Naive B cell (primary cell): ENCODE data around the gene UBA6. TPM values are rescaled to one million over a fixed set of nuclear protein-coding genes. Genes with fewer than 3 reads are reported as not detected.
"Not testable (repeated sequence)": the region's sequence is repeated elsewhere in the genome, so short reads cannot be mapped to it uniquely, and the experiment has no call there.

ENCODE experiments used
- ATAC-seq, 2 donors: fragments of 150-1000 bp; cut with Tn5 transposase; 2 replicates each; pipeline ENCODE4 v1.10.0; 2021; ENCODE audit warnings: low read depth in 2 of 2, mild to moderate bottlenecking in 2 of 2, moderate library complexity in 2 of 2
- DNase-seq: peaks from one replicate; pipeline ENCODE4 v3.0.0; 2022
- H3K27ac Mint-ChIP-seq, 6 donors: one replicate each; pipeline ENCODE4 v1.8.0; 2020 to 2022; ENCODE audit warnings: mild to moderate bottlenecking in 6 of 6, mixed read lengths in 6 of 6, moderate library complexity in 5 of 6, inconsistent platforms in 2 of 6
- H3K27me3 Mint-ChIP-seq, 3 donors: one replicate each; pipeline ENCODE4 v1.8.0; 2021 to 2022; ENCODE audit warnings: mixed read lengths in 3 of 3, mild to moderate bottlenecking in 1 of 3
- H3K36me3 Mint-ChIP-seq, 2 donors: one replicate each; pipeline ENCODE4 v1.8.0; 2020 to 2022; ENCODE audit warnings: mixed read lengths in 2 of 2, inconsistent platforms in 1 of 2, mild to moderate bottlenecking in 1 of 2
- H3K4me1 Mint-ChIP-seq, 3 donors: one replicate each; pipeline ENCODE4 v1.8.0; 2020 to 2022; ENCODE audit warnings: mixed read lengths in 3 of 3, inconsistent platforms in 1 of 3, mild to moderate bottlenecking in 1 of 3, moderate library complexity in 1 of 3
- H3K4me3 Mint-ChIP-seq, 8 donors: one replicate each; pipeline ENCODE4 v1.8.0; 2020 to 2022; ENCODE audit warnings: mild to moderate bottlenecking in 8 of 8, mixed read lengths in 8 of 8, moderate library complexity in 8 of 8, inconsistent platforms in 2 of 8
- H3K9me3 Mint-ChIP-seq, 7 donors: one replicate each; pipeline ENCODE4 v1.8.0; 2020 to 2022; ENCODE audit warnings: mixed read lengths in 7 of 7, mild to moderate bottlenecking in 5 of 7, inconsistent platforms in 2 of 7, moderate library complexity in 1 of 7
- polyA plus RNA-seq, 6 donors: library from polyadenylated mRNA; unstranded; fragments of 300-500 nt; fragmentation: Illumina TruSeq; gene quantifications; one replicate each; pipeline ENCODE4 v1.2.3, GENCODE V29; 2021; ENCODE audit warnings: low read depth in 6 of 6

Gene UBA6
- polyA plus RNA-seq, 6 donors from 2014 or later, result 10.3 to 40.9 (median 26.6) TPM

DNA sequence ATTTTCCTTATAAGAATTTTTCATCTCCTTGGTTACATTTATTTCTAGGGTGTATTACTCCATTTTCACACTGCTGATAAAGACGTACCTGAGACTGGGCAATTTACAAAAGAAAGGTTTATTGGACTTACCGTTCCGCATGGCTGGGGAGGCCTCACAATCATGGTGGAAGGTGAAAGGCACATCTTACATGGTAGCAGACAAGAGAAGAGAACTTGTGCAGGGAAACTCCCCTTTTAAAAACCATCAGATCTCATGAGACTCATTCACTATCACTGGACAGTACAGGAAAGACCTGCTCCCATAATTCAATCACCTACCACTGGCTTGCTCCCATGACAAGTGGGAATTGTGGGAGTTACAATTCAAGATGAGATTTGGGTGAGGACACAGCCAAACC is 5.7 kb upstream of the UBA6 start:
- H3K27ac Mint-ChIP-seq, DNase-seq, H3K4me3 Mint-ChIP-seq, H3K27me3 Mint-ChIP-seq, ATAC-seq: not testable (repeated sequence)
- Mint-ChIP-seq H3K9me3 (peaks cover 0 to 18% (median 8%) of the 10 kb centered on the region in 7 donors), H3K36me3 (peaks cover 14% of the 10 kb centered on the region in 2 donors), H3K4me1 (peaks cover 18 to 43% (median 38%) of the 10 kb centered on the region in 3 donors)

DNA sequence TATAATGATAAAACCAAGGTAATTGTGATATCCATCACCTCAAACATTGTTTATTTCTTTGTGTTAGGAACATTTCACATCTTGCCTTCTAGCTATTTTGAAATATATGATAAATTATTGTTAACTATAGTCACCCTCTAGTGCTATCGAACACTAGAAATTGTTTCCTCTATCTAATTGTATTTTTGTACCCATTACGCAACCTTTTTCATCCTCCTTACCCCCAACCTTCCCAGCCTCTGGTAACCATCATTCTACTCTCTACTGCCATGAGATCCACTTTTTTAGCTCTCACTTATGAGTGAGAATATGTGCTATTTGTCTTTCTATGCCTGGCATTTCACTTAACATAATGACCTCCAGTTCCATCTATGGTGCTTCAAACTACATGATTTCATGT is 3.9 kb upstream of the UBA6 start:
- Mint-ChIP-seq H3K27me3 (no peaks in the 10 kb centered on the region), H3K9me3 (peaks cover 0 to 18% (median 8%) of the 10 kb centered on the region in 7 donors), H3K27ac (no peak overlapping the region), H3K4me1 (peaks cover 26 to 48% (median 42%) of the 10 kb centered on the region in 3 donors), H3K4me3 (peak overlapping the region in 2 of 8 donors; percentile 10 to 31), H3K36me3 (peaks cover 14% of the 10 kb centered on the region in 2 donors)
- DNase-seq (no peak), ATAC-seq (no peak)

DNA sequence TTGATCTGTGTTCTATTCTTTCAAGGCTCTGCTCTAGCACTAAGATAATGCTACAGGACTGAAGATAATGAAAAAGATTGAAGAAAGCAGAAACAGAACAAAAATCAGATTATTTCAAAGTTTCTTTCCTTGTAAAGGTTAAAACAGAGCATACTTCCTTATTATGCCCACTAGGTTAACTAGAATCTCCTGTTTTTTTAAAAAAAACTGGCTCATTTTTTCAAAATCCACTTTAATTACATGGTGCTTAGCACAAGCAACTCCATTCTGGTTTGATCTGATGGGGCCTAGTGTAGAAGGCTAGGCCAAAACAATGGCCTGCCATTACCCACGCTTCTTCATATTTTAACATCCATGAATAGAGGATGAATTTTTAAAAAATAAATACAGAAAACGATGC is 1.2 kb upstream of the UBA6 start:
- H3K4me3 Mint-ChIP-seq, result peak overlapping the region in 6 of 8 donors; percentile 35 to 99 (median 92)
- no peaks in the 10 kb centered on the region for H3K27me3 Mint-ChIP-seq
- peaks cover 10 to 14% of the 10 kb centered on the region in 2 donors for H3K36me3 Mint-ChIP-seq
- no peak for ATAC-seq
- H3K9me3 Mint-ChIP-seq, result peaks cover 0 to 10% (median 6%) of the 10 kb centered on the region in 7 donors
- H3K27ac Mint-ChIP-seq, result peak overlapping the region in 5 of 6 donors; percentile 54 to 99 (median 97)
- DNase-seq, result no peak
- H3K4me1 Mint-ChIP-seq, result peaks cover 37 to 63% (median 55%) of the 10 kb centered on the region in 3 donors

DNA sequence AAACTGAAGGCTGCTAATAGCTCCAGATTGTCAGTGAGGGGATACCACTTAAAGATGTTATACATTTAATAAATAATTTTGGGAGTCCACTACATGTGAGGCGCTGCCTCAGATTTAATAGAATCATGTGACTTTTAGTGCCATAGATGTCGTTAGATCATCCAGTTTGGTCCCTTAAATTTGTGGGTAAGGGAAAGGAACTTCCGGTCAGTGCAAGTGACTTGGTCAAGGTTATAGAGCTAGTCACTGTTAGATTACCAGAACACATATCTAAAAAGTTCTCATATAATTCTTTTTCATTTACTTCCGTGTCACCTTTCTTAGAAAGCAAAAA is 529 bp upstream of the UBA6 start:
- DNase-seq, result no peak
- Mint-ChIP-seq H3K36me3 (peaks cover 6 to 9% of the 10 kb centered on the region in 2 donors), H3K27ac (peak overlapping the region; percentile 96 to 99 (median 98)), H3K27me3 (no peaks in the 10 kb centered on the region), H3K4me1 (peaks cover 37 to 67% (median 55%) of the 10 kb centered on the region in 3 donors), H3K9me3 (peaks cover 0 to 3% (median 2%) of the 10 kb centered on the region in 7 donors), H3K4me3 (peak overlapping the region; percentile 91 to 99 (median 96))
- ATAC-seq, result no peak

DNA sequence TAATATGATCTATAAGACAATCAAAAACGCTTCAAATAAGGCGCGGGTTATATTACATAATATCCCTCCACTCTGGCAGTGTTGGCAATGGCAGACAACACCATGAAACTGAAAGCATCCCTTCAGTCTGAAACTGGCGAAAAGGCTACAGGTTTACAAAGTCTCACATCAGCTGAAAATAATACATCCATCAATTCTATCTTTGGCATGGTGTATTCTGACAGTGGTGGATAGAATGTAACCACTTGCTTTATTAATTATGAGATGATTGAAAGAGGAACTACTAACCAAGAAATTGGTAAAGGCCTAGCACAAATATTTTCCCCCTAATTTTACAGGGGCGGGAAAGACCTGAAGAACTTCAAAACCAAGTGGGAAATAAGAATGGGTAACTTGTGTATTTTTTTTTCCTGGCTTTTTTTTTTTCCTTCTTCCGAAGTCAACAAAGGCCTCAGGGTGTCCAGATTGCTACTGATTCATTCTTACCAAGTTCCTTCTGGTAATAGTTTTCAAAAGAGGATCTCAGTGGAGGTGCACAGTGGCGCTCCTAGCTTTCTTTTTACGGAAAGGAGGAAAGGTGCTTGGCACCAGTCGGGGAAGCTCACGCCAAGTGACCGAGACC is 728 bp downstream of the UBA6 start:
- H3K4me1 Mint-ChIP-seq, result peaks cover 32 to 62% (median 46%) of the 10 kb centered on the region in 3 donors
- peak; percentile 7 for DNase-seq
- peak overlapping the region; percentile 91 to 99 (median 96) for H3K4me3 Mint-ChIP-seq
- peak overlapping the region; percentile 43 to 99 (median 96) for H3K27ac Mint-ChIP-seq
- no peaks in the 10 kb centered on the region for H3K27me3 Mint-ChIP-seq
- H3K36me3 Mint-ChIP-seq, result no peaks in the 10 kb centered on the region
- H3K9me3 Mint-ChIP-seq, result no peaks in the 10 kb centered on the region
- ATAC-seq, result peak in 1 of 2 donors; percentile 6

DNA sequence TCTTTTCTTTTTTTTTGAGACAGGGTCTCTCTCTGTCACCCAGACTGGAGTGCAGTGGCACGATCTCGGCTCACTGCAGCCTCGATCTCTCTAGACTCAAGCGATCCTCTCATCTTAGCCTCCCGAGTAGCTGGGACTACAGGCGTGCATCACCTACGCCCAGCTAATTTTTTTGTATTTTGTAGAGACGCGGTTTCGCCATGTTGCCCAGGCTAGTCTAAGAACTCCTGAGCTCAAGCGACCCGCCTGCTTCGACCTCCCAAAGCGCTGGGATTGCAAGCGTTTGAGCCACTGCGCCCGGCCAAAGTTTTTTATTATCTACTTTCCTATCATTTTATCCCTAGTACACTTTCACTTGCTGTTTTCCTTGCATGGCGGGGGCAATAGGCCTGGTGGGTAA is 1.4 kb downstream of the UBA6 start:
- H3K9me3 Mint-ChIP-seq, result no peaks in the 10 kb centered on the region
- peak overlapping the region; percentile 91 to 99 (median 96) for H3K4me3 Mint-ChIP-seq
- peak overlapping the region in 5 of 6 donors; percentile 43 to 99 (median 97) for H3K27ac Mint-ChIP-seq
- H3K4me1 Mint-ChIP-seq, result peaks cover 32 to 57% (median 40%) of the 10 kb centered on the region in 3 donors
- no peaks in the 10 kb centered on the region for H3K27me3 Mint-ChIP-seq
- DNase-seq (no peak), ATAC-seq (no peak)
- H3K36me3 Mint-ChIP-seq, result no peaks in the 10 kb centered on the region

DNA sequence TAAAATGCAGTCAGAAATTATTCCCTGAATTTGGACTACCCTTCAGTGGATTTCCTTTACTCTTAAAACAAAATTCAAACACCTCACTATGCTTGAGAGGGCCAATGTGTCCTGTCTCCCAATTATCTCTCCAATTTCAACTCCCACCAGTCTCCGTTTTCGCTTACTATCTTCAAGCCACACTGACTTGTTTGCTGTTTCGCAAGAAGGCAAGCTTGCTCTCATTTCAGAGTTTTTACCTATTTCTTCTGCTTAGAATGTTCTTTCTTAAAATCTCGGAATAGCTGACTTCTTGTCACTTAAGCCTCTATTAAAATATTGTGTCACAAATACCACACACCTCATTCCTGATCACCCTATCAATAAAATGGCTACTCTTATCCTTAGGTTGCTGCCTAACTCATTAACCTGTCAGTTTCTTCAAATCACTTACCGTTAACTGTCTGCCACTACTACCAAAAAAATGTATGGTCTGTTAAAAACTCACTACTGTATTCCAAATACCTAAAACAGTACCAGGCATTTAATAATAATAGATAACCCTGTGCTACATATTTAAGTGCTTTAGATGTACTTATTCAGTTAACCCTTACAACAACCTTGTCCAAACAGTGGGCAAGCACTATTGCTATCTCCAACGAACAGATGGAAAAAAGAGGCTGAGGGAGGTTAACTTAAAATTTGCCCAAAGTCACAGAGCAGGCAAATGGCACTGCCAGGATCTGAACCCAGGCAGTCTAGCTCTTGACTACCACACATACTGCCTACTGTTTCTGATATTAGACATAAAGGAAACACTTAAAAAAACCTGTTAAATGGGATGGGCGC is 2.9 kb downstream of the UBA6 start:
- Mint-ChIP-seq H3K27me3 (no peaks in the 10 kb centered on the region), H3K27ac (peak overlapping the region in 3 of 6 donors; percentile 4 to 46 (median 27)), H3K36me3 (peaks cover 0 to under 1% of the 10 kb centered on the region in 2 donors), H3K4me1 (peaks cover 23 to 48% (median 34%) of the 10 kb centered on the region in 3 donors), H3K9me3 (no peaks in the 10 kb centered on the region), H3K4me3 (peak overlapping the region in 3 of 8 donors; percentile 5 to 66 (median 15))
- DNase-seq, result no peak
- ATAC-seq, result no peak

DNA sequence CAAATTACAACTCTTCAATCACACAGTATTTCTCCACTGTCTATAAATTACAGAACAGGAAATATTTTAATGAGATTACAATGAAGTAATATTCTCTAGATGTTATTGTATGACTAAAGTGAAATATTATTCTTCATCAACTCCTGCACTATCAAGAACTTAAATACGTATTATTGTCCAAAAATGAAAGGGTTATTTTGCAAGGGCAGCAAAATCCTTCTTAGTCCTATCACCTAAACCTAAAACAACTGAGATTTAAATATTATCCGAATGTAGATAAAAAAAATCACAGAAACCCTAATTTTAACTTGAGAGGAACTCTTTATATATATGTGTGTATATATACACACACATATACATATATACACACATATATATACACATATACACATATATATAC is 4.9 kb downstream of the UBA6 start:
- H3K4me3 Mint-ChIP-seq, result no peak overlapping the region
- DNase-seq (no peak), ATAC-seq (no peak)
- H3K9me3 Mint-ChIP-seq, result peaks cover 0 to 4% (median 0%) of the 10 kb centered on the region in 7 donors
- no peaks in the 10 kb centered on the region for H3K27me3 Mint-ChIP-seq
- H3K4me1 Mint-ChIP-seq, result peaks cover 25 to 42% (median 34%) of the 10 kb centered on the region in 3 donors
- peak overlapping the region in 1 of 6 donors; percentile 20 for H3K27ac Mint-ChIP-seq
- H3K36me3 Mint-ChIP-seq, result peaks cover 17 to 18% of the 10 kb centered on the region in 2 donors

DNA sequence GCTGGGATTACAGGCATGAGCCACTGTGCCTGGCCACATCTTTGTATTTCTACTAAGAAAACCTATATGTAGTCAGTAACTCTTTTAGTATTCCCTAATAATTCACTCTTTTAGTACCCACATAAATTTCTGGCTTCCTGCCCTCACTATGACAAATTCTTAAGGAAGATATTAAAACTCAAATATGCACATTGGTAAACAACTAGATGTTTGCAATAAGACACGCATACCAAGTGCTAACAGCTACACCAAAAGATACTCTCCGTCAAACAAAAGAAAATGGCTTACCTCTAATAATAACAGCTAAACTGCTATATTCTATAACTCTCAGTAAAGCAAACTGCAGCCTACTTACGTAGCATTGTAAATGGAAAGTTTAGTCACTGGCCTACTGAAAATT is 6.3 kb downstream of the UBA6 start:
- H3K27ac Mint-ChIP-seq, result peak overlapping the region in 2 of 6 donors; percentile 21 to 23
- H3K36me3 Mint-ChIP-seq, result peaks cover 17 to 18% of the 10 kb centered on the region in 2 donors
- H3K4me1 Mint-ChIP-seq, result peaks cover 28 to 37% (median 28%) of the 10 kb centered on the region in 3 donors
- H3K4me3 Mint-ChIP-seq, result no peak overlapping the region
- peaks cover 0 to 4% (median 0%) of the 10 kb centered on the region in 7 donors for H3K9me3 Mint-ChIP-seq
- no peaks in the 10 kb centered on the region for H3K27me3 Mint-ChIP-seq
- DNase-seq (no peak), ATAC-seq (no peak)

DNA sequence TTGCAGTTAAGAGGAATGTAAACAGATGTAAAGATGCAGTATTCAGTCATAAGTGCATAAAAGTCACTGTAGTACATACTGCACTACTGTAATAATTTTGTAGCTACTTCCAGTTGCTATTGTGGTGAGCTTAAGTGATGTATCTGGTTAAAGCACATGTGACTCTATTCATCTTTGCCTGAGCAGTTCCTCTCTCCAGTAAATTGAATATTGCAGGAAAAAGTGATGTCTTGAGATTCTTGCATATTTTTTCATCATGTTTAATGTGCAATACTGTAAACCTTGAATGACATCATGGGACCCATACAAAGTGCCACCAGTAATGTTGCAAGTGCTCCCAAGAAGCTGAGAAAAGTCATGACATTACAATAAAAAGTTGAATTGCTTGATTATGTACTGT is 9.6 kb downstream of the UBA6 start:
- Mint-ChIP-seq H3K9me3 (peaks cover 0 to 4% (median 0%) of the 10 kb centered on the region in 7 donors), H3K27ac (no peak overlapping the region), H3K4me1 (peaks cover 2 to 32% (median 19%) of the 10 kb centered on the region in 3 donors), H3K36me3 (peaks cover 21 to 23% of the 10 kb centered on the region in 2 donors), H3K27me3 (no peaks in the 10 kb centered on the region), H3K4me3 (no peak overlapping the region)
- no peak for DNase-seq
- no peak for ATAC-seq

DNA sequence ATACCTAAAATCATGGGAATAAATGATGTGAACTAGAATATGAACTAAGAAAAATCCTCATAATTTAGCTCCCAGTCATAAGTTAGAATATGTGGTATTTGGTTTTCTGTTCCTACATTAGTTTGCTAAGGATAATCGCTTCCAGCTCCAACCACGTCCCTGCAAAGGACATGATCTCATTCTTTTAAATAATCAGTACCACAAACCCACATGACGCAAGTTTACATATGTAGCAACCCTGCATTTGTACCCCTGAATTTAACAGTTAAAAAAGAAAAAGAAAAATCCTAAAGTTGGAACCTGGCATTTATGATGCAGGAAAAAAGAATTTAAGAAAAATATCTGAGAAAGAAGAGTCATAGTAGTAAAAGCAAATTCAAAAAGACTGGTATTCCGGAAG is 13.3 kb downstream of the UBA6 start:
- H3K4me1 Mint-ChIP-seq, result peaks cover 2 to 21% (median 18%) of the 10 kb centered on the region in 3 donors
- no peak overlapping the region for H3K27ac Mint-ChIP-seq
- no peak for DNase-seq

DNA sequence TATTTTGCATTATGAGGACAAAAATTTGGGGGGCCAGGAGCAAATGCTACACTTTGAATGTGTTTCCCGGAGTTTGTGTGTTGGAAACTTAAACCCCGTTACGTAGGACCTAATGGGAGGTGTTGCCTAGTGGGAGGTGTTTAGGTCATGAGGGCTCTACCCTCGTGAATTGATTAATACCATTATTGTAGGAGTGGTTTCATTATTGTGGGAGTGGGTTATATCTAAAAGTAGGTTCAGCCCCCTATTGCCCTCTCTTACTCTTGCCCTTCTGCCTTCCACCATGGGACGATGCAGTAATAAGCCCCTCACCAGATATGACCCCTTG is 15.5 kb downstream of the UBA6 start:
- no peak overlapping the region for H3K27ac Mint-ChIP-seq
- ATAC-seq (no peak), DNase-seq (no peak)
- H3K27me3 Mint-ChIP-seq, result no peaks in the 10 kb centered on the region
- peaks cover 10 to 18% of the 10 kb centered on the region in 2 donors for H3K36me3 Mint-ChIP-seq
- peaks cover under 1 to 13% (median 10%) of the 10 kb centered on the region in 3 donors for H3K4me1 Mint-ChIP-seq
- peak overlapping the region in 1 of 8 donors; percentile 32 for H3K4me3 Mint-ChIP-seq
- no peaks in the 10 kb centered on the region for H3K9me3 Mint-ChIP-seq

More for the DNA sequence above, 13.3 kb downstream of the UBA6 start:
- peaks cover 0 to 4% (median 0%) of the 10 kb centered on the region in 7 donors for H3K9me3 Mint-ChIP-seq
- no peak overlapping the region for H3K4me3 Mint-ChIP-seq
- peaks cover 18 to 21% of the 10 kb centered on the region in 2 donors for H3K36me3 Mint-ChIP-seq
- H3K27me3 Mint-ChIP-seq, result no peaks in the 10 kb centered on the region
- no peak for ATAC-seq

DNA sequence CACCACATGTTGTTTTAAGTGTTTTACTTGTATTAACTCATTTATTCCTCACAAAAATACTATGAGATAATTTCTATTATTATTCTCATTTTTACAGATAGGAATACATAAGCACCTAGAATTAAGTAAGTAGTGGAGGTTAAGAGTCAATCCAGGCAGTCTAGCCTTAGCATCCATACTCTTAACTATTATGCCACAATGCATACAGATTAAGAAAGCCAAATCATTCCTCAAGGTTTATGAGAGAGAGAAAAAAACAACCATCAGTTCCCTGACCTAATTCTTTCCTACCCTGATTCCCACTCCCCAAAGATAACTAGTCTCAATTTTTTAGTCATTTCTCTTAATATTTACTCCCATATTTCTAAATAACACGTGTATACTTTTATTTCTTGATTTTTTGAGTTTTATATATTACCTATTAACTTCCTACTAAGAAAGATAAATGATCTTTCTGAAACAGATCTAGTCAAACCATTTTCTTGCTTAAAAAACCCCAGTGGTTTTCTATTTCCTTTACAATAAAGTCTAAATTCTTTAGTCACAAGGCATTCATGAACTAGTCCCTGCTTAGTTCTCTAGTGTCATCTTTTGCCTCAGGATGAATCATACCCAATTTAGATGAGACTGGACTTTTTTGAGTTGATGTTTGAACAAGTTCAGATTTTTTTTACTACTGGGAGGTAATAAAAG is 16.0 kb downstream of the UBA6 start:
- Mint-ChIP-seq H3K36me3 (peaks cover 10 to 19% of the 10 kb centered on the region in 2 donors), H3K27me3 (no peaks in the 10 kb centered on the region), H3K4me3 (no peak overlapping the region), H3K9me3 (no peaks in the 10 kb centered on the region), H3K4me1 (peaks cover 0 to 10% (median 6%) of the 10 kb centered on the region in 3 donors), H3K27ac (peak overlapping the region in 1 of 6 donors; percentile 44)
- DNase-seq, result no peak
- ATAC-seq, result no peak
